Cardiac fibroblast (primary cell): ENCODE data around the gene OTUD7B.

Source experiments
- DNase-seq, 2 donors: peaks; one replicate each; pipeline versions ENCODE4 v3.0.0 to v3.0.0-alpha.2; 2010; ENCODE audit warnings: low read depth in 2 of 2
- H3K4me3 ChIP-seq, 2 donors: replicated peaks in 1 of 2; 1 replicate in 1 of 2; 2 replicates in 1 of 2; pipeline ENCODE4 v1.5.1; 2011; ENCODE audit warnings: low read depth in 2 of 2, low read length in 2 of 2, mild to moderate bottlenecking in 2 of 2, moderate library complexity in 1 of 2
- CTCF ChIP-seq: IDR thresholded peaks from one replicate; pipeline ENCODE4 v1.5.1; 2011; ENCODE audit warnings: low read depth, mild to moderate bottlenecking, low read length, inconsistent platforms

OTUD7B gene

GRCh38 chr1:149932474-149932873, 78.1 kb downstream of the OTUD7B start:
- no peak for TF ChIP-seq CTCF
- H3K4me3 ChIP-seq, result no peak overlapping the region
- DNase-seq, result no peak

- peak overlapping the region in 1 of 2 donors; percentile 37 for H3K4me3 ChIP-seq
- no peak for TF ChIP-seq CTCF
- peak; percentile 32 to 77 for DNase-seq
Measured at GRCh38 chr1:149931212-149931790, 79.2 kb downstream of the OTUD7B start.

DNA sequence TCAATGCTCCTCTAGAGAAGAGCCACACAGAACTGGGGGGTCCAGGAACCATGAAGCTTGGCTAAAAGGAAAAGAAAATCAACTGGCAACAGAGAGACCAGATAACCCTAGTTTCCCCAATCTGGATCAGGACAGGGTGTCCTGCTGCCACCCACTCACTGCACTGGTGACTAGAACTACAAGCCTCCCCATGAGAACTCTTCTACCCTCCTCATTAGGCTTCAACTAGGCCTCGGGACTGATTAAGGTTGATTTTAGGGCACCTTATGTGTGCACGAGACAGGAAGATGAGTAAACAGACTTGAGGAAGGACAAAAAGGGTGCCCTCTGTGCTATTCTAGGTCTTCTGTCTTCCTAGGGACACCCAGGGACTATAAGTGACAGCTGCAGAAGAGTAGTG, 80.7 kb downstream of the OTUD7B start:
- DNase-seq, result no peak
- no peak for TF ChIP-seq CTCF
- no peak overlapping the region for H3K4me3 ChIP-seq

DNA sequence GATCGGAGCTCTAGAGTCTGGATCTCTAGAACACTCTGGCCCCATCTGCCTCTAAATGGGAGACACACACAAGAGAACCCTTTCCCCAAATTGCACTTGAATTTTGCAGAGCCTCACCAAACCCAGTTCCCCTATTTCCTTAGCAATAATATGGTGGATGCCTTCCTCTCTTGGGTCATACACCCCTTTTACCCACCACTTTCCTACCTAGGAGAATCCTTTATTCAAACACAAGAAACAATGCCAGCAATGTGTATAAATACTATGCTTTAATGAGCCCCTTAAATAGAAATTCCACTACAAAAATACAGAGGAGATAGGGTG, 82.2 kb downstream of the OTUD7B start:
- H3K4me3 ChIP-seq, result peak overlapping the region; percentile 70 to 76
- no peak for DNase-seq
- no peak for TF ChIP-seq CTCF

- peak within 1 kb of the TSS; percentile 70 to 76 for H3K4me3 ChIP-seq
- no peak for TF ChIP-seq CTCF
- DNase-seq, result peak; percentile 93 to 94
Measured at GRCh38 chr1:149927563-149928400, 82.7 kb downstream of the OTUD7B start, which contains the start of gene SF3B4. SF3B4 (minus strand) TSS chr1:149927803; CDS start chr1:149927759, 44 bp downstream.

- peak overlapping the region; percentile 70 to 76 for H3K4me3 ChIP-seq
- DNase-seq, result peak in 1 of 2 donors; percentile 38
- no peak for TF ChIP-seq CTCF
Measured at GRCh38 chr1:149927056-149927562, 83.4 kb downstream of the OTUD7B start.
